D341Med (cell line): Measurements from ENCODE around the gene PLEKHM2.

Experiments used
- DNase-seq: peaks from one replicate; pipeline ENCODE4 v3.0.0; 2012; ENCODE audit warnings: low spot score

Gene PLEKHM2

DNA sequence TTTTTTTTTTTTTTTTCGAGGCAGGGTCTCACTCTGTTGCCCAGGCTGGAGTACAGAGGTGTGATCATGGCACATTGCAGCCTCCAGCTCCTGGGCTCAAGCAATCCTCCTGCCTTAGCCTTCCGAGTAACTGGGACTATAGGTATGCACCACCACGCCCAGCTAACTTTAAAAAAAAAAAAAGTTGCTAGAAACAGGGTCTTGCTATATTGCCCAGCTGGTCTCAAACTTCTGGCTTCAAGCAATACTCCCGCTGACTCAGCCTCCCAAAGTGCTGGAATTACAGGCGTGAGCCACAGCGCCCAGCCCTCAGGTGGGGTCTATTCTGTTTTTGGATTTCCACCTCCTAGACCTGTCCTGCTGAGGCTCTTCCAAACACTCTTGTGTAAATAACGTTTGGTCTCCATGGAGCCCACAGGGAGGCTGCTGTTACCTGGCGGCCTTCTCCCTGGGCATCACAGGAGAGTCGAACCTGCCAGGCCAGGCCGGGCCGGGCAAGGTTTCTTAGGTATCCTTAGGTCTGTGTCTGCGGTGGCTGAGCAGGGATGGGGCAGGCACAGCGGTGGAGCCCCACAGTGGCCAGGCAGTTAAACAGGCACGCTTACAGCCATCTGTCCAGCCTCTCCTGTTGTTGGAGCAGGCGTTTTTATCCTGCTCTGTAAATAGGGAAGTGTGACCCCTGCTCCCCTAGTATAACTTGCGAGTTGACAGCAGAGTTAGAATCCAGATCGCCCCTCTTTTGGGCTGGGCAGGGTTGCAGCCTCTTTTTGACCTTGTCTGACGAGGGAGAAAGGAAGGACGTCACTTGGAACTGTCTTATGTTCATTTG lies 18.8 kb downstream of the PLEKHM2 start:
- DNase-seq, result no peak

DNA sequence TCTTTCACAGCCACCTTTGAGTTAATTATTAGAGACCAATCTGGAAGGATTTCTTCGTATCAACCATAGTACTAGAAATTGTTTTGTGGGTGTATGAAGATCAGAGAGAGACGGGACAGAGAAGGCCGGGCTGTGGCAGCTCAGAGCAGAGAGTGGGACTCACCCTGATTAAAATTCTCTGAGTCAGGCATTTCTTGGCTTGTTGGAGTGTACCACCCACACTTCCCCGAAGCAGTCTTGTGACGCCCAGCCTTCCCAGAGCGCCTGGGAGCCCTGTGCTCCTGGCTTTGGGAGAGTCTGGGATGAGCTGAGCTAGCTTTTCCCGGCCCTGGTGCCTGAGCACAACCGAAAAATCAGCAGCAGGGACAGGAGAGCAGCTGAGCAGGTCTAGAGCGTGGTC lies 19.4 kb downstream of the PLEKHM2 start:
- DNase-seq, result no peak

DNA sequence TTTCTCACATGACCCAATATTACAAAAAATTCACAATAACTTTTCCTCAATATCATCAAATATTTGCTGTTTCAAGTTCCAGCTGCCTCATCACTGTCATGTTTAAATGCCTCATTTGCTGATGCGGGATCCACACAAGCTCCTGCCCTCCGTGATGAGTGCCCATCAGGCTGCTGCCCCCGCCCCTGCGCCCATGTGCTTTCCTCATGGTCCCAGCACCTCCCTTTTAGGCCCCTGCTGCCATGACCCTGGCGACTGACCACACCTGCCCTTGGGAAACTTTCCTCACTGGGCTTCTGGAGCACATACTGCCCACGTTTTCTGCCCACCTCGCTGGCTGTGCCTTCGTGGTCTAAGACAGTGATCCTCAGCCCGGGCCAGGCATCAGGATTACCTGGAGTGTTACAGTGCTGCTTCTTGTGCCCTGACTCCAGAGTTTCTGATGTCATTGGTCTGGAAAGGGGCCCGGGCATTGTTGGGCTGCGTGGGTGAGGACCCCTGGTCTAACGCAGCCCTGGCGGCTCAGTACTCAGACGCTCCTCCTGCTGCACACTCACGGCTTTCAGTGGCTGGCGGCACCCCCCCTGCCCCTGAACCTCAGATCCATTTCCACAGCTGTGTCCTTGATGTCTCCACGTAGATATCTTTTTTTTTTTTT lies 20.5 kb downstream of the PLEKHM2 start:
- DNase-seq, result no peak

DNA sequence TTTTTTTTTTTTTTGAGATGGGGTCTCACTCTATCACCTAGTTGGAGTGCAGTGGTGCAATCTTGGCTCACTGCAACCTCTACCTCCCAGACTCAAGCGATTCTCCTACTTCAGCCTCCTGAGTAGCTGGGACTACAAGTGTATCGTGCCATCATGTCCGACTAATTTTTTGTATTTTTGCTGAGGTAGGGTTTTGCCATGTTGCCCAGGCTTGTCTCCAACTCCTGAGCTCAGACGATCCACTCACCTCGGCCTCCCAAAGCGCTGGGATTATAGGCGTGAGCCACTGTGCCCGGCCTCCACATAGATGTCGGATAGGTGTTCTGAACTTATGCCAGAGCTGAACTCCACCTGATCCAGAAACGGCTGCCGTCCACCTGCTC lies 21.1 kb downstream of the PLEKHM2 start:
- DNase-seq, result no peak

DNA sequence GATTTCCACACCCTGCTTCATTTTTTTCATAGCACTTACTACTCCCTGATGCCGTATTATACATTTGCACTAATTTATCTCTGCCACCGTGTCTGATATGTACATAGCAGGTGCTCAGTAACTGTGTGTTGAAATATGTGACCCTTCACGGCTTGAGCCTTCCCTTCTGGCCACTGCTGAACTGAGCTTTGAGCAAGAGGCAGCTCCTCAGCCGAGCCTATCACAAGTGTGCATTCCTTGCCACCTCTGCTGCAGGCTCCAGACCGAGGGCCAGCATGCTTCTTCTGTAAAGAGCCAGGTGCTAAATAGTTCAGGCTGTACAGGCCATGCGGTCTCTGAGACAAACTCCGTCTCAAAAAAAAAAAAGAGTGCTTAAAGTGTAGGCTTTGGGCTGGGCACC lies 22.6 kb downstream of the PLEKHM2 start:
- no peak for DNase-seq

DNA sequence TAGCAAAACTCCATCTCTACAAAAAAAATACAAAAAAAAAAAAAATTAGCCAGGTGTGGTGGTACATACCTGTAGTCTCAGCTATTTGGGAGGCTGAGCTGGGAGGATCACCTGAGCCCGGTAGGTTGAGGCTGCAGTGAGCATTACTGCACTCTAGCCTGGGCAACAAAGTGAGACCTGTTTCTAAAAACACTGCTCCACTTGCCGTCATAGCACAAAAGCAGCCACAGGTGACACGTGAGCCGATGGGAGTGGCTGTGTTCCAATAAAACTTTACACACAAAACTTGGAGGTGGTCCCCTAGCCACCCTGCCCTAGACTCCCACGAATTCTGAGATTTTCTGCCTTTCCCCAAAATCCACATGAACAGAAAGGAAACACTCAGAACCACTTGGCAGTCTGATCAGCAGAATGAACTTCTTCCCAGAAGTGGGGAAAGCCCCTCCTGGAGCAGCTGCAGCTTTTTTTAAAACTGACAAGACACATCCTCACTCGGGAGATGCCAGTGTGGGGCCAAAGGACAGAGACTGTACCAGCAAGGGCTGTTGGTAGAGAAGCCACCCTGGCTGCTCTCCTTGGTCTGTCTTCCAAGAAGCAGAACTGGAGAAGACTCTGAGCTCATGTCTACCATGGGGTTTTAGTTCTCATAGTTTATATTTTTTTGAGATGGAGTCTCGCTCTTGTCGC lies 23.3 kb downstream of the PLEKHM2 start:
- no peak for DNase-seq

DNA sequence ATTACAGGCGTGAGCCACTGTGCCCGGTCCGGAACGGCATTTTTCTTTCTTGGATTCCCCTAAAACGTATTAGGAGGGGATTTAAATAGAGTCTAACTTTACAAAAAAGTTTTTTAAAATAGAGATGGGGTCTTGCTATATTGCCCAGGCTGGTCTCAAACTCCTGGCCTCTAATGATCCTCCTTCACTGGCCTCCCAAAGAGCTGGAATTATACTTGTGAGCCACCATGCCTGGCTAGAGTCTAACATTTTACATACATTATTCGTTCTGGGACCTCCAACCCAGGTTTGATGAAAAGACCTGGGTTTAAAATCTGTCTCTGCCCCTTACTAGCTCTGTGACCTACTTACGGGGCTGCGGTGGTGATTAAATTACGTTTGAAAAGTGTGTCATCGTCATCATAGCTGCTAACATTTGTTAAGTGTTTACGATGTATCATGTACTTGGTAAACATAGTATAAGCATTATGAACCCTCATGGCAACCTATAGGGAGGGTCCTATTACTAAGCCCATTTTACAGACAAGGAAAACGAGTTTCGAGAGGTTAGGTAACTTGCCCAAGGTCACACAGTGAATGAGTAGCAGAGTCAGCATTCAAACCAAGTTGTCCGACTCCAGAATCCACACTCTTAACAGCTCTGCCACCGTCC lies 24.5 kb downstream of the PLEKHM2 start:
- DNase-seq, result no peak

DNA sequence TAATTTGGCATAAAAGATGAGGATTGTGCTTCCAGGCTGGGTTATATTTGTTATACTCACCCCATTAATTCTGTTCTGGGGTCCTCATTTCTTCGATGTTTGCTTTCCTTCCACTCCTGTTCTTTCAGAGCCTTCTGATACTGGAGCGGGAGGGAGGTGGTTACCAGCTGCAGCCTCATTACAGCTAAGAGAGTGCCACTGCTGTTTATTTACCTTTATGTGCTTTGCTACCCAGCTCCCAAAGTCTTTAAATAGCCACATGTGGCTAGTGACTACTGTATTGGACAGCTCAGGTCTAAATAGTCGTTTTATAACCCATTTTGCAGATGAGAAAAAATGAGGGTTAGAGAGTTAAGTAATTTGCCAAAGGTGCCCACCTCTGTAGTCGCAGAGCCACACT lies 25.1 kb downstream of the PLEKHM2 start:
- DNase-seq, result no peak

DNA sequence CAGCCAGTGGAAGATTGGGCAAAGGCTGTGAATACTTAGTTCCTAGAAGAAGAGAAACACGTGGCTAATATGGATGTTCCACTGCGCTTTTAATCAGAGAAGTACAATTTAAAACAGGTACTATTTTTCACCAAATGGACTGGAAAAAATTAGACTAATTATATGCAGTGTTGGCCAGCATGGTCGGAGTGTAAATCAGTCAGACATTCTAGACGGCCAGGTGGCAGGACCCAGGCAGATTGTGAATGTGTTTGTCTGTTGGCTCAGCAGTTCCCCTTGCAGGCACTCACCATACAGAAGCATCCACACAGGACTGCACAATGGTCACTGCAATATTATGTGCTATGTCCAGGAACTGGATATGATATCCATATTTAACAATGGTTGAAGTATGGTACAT lies 28.0 kb downstream of the PLEKHM2 start:
- no peak for DNase-seq

DNA sequence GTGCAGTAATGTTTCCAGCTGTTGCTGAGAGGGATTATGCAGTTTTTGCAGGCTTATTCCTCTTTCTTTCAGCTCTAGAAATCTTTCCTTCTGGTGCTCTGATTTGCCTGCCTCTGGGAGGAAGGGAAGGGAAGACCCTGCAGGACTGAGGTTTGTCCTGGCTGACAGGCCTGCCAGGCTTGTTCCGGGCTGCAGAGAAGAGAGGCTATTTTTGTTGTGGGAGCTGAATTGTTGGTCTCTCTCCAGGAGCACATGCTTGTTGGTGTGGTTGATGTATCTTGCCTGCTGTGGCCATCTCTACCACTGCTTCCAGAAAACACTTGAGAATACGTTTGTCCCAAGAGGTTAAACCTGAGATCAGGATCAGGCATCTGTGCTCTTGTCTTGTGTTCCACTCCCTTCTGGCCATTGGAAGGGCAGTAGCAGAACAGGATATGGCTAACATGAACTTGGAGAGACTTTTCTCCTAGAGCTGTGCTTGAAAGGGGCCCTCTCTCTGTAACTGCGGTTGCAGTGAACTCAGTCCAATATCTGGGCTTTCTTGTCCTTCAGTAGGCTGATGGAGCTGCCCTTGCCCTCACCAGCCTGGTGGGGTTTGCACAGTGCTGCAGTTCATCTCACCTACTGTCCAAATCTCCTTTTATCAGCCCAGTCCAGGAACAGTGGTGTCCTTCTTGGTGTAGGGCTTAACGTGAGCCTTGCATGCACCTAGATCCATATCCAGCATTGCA lies 30.5 kb downstream of the PLEKHM2 start:
- DNase-seq, result no peak

DNA sequence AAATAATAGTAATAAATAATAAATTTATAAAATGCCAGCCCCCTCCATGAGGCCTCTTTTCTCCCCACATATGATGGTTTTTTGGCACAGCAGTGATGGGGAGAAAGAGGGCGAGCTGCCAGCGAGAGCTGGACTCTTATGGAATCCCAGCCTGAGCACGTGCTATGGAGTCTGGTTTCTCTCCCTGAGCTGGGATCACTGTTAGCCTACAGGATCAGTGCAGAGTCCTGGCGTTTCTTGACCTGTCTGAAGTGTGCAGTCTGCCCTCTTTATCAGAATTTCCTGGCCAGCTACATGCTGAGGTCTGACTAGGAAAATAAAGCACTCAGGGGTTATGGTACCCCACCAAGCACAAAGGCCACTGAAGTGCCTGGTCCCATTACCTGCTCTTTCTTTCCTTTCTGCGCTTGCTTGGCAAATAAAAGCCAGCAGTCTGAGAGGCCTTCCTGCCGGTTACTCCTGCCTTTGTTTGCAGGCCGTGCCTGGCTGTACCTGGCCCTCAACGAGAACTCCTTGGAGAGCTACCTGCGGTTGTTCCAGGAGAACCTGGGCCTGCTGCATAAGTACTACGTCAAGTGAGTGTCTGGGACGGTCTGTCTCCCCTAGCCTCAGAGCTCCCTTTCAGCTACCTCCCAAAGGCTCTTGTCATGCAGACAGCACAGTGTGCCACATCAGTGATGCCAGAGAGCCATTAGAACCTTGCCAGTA lies 33.5 kb downstream of the PLEKHM2 start:
- DNase-seq, result no peak

DNA sequence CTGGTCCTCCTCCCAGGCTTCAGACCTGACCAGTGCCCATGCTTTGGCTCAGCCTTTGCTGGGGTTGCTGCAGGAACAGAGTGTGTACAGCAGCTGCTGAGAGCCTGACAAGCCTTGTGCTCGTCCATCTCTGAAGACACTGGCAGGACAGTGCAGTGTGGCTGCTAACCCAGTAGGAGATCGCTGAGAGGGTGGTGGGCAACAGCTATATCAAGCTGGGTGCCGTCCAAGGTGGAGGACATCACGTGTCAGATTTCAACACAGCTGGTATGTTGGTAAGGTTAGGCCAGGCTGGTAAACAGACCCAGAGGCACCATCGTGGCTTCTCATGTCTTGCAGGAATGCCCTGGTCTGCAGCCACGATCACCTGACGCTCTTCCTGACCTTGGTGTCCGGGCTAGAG lies 34.1 kb downstream of the PLEKHM2 start:
- no peak for DNase-seq

DNA sequence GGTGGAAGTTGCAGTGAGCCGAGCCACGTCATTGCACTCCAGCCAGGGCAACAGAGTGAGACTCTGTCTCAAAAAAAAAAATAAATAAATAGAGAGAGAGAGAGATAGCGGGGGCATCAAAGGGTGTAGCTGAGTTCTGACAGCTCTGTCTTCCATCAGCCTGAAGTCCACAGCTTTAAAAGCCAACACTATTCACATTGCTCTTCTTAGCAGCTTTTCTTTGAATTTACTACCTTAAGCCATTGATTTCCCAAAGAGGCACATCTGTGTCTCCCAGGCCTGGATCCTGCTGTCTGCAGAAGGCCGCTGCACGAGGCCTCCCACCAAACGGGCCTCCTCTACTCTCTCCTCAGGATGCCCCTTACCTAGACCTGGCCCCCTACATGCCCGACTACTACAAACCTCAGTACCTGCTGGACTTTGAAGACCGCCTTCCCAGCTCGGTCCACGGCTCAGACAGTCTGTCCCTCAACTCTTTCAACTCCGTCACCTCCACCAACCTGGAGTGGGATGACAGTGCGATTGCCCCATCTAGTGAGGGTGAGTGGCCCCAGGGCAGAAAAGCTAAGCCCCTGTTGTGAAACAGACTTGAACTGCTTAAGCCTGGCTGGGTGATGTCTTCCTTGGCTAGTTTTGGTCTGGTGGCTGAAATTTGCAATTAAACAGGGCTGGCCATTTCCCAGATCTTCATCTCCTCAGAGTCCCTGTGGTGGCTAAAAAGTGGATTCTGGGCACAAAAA lies 35.4 kb downstream of the PLEKHM2 start:
- no peak for DNase-seq

DNA sequence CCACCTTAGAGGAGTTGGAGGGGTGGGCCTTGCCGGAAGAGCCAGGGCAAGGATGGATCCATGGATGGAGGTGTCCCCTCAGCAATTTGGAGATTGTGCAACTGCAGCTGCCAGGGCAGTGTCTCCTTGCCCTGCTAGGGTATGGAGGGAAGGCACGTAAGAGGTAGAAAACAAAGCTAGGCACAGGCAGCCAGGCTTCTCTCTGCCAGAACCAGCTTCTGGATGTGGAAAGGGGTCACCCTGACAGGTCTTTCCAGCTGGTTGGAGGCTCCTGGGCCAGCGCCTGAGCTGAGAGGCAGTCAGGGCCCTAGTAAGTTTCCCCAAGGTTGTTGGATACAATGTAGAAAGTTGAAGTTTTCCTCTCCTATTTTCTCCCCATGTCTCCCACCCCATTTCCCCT lies 36.7 kb downstream of the PLEKHM2 start:
- DNase-seq, result no peak

DNA sequence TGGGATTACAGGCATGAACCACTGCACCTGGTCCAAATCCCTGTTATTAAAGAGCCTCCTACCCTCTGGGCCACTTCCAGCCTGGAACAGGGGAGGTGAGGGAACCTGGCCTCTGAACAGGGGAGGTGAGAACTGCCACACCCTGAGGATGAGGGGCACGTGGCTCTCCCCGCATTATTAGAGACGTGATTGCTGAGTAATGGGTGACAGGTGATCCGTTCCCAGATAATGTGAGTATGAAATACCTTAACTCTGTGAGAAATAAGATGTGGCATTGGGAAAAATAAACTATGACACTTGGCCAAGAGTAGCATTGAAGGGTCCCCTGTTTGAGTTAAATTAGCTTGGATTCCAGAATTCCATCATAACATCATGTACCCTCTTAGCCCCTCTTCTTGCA lies 38.3 kb downstream of the PLEKHM2 start:
- no peak for DNase-seq

DNA sequence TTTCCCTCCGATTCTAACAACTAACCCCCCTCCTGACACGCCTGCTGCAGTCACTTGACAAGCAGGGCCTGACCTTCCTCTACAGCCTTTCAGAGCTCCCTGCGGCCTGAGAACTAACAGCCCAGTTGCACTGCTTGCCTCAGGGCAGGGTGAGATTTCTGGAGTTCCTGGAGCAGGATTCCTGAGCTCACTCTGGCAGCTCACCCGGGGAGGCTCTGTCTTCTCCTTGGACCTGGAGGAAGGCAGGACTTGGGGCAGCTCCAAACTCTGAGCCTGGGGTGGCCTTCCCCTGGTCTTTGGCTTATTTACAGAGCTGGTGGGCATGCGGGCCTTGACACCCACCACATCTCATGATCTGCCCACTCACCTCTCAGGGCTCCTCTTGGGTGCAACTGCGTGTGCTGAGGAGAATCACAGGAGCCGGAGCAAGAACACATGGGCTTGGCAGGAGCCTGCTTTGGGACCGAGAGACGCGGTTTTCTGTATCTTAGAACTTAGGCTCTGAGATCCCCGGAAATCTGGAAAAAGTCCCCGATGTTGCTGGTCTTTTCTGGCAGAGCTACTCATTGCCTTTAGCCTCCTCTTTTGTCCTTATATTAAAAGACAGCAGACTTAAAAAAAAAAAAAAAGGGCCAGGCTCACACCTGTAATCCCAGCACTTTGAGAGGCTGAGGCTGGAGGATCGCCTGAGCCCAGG lies 38.9 kb downstream of the PLEKHM2 start:
- DNase-seq, result no peak

DNA sequence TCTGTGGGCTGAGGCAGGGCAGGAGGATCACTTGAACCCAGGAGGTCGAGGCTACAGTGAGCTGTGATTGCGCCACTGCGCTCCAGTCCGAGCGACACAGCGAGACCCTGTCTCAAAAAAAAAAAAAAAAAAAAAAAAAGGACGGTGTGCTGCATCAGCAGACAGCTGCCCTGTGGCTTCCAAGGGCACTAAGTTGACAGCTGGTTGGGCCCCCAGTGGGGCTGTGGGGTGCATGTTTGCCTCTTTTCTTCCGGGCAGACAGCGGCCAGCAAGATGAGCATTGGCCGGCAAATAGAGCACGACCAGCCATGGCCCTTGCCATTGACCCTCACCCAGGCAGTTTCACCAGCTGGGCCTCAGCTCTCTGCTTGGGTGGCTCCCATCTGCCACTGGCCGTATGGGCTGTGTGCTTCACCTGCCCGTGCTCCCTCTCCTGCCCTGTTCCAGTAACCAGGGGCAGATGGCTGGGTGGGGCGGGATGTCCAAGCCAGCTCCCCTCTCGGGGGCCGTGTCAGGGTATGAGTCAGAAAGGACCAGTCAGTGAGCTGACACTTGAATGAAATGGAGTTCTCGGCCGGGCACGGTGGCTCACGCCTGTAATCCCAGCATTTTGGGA lies 39.6 kb downstream of the PLEKHM2 start:
- no peak for DNase-seq

DNA sequence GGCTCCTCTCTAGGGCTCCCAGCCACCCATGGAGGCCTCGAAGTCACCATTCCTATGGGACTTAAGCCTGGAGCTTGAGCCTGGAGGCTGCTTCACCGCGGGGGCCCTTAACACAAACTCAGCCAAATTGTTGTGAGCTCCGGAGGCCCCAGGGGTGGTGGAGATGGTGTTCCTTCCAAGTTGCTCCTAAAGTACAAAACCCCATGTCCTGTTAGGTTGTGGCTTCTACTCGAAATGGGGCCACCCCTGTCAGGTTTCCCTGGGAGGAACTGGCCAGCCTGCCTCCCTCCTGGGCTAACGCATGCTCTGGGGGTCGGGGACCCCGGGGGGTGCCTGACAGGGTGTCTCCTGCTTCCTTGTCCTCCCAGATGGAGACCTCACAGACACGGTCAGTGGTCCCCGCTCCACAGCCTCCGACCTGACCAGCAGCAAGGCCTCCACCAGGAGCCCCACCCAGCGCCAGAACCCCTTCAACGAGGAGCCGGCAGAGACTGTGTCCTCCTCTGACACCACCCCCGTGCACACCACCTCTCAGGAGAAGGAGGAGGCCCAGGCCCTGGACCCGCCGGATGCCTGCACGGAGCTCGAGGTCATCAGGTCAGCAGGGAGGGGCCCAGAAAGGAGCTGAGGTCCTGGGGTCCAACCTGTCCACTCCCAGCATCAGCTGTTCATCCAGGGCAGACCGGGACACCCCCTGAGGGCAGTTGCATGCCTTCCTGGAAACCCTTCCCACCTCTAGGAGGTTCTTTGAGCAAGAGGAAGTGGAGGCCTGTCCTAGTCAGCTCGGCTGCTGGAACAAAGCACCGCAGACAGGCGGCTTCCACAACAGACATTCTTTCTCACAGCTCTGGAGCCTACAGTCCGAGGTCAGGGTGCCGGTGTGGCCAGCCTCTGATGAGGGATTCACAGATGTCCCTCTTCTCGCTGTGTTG lies 41.1 kb downstream of the PLEKHM2 start:
- no peak for DNase-seq
